DMS114 treated with DMSO at 0.1 percent for 48 hours (cell line): ENCODE data around the gene TMEM150B.

ENCODE experiments used
- DNase-seq: peaks from one replicate; lab custom pipeline; 2025; ENCODE audit not compliant: unreplicated experiment; lab: John Stamatoyannopoulos, UW

Gene TMEM150B

DNA sequence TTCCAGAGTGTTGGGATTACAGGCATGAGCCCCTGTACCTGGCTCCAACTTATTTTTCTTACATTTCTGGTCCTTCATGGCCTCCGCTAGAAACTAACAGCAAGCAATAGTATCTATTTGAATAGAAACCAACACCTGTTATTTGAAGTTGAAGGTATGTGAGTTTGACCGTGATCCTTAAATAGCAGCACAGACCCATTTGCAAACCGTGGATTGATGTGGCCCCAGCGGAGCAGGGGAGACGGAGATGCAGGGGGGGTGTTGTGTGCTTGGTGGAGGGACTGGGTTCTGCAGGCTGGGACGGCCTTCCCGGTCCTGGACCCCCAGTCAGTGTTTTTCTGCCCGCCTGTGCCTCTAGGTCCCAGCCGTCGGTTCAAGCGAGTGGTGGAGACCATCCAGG, 16.9 kb downstream of the TMEM150B start:
- no peak for DNase-seq

DNA sequence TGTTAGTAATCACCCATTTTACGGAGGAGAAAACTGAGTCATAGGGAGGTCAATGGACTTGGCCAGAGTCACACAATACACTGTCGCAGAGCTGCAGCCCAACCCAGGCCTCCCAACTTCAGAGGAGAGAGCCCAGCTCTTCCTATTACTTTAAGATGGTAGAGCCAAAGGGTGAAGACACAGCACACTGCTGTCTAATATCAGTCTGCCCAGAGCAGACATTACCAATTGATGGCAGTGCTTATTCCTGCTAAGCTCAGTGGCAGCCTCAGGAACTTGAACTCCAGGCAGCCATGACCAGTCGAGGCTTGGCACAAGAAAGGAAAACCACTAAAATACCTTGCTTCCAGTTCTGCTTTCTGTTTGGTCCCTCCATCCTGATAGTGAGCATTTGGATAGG, 18.4 kb downstream of the TMEM150B start:
- no peak for DNase-seq

DNA sequence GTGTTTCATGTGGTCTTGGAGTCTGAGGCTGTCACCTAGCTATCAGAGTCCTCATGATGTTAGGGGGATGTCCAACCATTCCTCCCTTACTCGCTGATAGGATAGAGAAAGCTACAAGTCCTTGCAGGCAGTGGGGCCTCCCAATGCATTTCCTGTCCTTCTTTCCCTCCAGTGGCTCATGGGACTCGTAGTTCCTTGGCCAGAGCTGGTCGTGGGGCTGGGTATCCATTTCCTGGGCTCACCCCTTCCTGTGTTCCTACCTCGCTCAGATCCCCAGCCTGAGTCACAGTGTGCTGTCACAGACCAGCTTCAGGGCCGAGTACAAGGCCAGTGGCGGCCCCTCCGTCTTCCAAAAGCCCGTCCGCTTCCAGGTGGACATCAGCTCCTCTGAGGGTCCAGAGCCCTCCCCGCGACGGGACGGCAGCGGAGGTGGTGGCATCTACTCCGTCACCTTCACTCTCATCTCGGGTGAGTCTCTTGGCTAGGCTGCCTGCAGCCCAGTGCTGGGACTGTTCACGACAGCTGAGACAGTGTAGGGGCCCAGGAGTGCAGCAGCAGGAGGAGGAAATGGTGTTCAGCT, 19.1 kb downstream of the TMEM150B start:
- no peak for DNase-seq

DNA sequence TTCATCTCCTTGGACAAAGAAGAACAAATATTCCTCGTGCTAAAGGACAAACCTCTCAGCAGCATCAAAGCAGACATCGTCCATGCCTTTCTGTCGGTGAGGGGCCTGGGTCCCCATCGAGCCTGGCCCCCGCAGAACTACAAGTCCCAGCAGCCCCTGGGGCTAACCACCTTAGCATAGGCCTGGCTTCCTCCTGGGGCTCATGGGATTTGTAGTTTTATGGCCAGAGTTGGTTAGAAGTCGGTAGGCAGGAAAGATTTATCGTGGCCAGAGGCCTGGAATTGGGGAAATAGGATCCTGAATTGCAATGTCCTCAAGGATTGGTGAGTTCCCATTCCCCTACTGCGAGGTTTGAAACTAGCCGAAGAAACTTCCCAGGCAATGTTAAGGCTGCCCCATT, 19.6 kb downstream of the TMEM150B start:
- DNase-seq: peak; percentile 31

DNA sequence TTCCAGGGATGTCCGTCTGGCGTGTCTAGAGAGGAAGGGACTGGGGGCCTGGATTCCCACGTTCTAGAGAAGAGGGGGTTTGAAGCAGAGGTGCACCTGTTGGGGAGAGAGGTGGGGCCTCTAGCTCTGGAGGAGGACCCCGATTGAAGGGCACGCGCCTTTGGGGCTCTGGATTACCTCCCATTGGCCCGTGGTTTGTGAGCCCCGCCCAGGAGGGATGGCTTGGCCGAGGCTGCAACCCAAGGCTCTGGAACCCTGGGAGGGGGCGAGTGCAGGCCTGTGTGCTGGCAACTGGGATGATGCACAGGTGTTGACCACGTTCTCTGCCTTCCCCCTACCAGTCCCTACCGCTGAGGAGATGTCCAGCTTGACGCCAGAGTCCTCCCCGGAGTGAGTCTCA, 20.2 kb downstream of the TMEM150B start:
- DNase-seq: no peak

DNA sequence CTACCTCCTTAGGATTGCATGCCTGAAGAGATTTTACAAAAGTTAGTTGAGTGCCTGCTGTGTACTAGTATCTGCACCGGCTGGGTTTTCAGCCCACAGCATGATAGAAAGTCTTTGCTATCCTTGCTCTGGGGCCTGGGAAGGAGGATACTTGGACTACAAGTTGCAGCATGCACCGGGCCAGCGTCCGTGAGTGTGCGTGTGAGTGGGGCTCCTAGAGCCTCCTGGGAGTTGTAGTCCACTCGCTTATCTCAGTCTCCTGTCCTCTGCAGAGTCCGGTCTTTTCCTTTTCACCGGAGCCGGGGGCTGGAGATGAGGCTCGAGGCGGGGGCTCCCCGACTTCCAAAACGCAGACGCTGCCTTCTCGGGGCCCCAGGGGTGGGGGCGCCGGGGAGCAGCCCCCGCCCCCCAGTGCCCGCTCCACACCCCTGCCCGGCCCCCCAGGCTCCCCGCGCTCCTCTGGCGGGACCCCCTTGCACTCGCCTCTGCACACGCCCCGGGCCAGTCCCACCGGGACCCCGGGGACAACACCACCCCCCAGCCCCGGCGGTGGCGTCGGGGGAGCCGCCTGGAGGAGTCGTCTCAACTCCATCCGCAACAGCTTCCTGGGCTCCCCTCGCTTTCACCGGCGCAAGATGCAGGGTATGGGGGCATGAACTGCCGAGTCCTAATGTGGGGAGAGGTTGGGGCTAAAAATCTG, 20.7 kb downstream of the TMEM150B start:
- DNase-seq: peak; percentile 34

DNA sequence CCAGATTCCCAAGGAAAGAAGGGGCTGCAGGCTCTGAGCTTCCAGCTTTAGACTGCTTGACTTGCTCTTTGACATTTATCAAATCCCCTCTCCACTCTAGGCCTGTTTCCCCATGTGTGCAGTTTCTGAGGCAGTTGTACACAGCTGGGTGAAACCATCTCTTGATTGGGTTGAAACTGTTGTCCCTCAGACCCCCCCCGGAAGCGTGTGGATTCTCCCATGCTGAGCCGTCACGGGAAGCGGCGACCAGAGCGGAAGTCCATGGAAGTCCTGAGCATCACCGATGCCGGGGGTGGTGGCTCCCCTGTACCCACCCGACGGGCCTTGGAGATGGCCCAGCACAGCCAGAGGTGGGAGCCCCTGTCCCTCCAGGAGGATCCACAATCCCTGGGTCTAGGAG, 21.7 kb downstream of the TMEM150B start:
- no peak for DNase-seq

DNA sequence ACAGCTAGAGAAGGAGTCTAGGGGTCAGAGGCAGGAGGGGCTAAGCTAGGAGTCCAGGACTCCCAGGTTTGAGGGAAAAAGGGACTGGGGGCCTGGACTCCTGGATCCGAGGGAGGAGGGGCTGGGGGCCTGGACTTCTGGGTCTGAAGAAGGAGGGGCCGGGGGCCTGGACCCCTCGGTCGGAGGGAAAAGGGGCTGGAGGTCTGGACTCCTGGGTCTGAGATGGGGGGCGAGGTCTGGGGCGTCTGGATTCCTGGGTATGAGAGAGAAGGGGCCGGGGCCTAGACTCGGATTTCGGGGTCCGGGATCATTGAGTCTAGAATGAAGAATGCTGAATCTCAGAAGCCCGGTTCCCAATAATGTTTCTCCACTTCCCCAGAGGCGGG, 22.8 kb downstream of the TMEM150B start:
- DNase-seq: no peak

DNA sequence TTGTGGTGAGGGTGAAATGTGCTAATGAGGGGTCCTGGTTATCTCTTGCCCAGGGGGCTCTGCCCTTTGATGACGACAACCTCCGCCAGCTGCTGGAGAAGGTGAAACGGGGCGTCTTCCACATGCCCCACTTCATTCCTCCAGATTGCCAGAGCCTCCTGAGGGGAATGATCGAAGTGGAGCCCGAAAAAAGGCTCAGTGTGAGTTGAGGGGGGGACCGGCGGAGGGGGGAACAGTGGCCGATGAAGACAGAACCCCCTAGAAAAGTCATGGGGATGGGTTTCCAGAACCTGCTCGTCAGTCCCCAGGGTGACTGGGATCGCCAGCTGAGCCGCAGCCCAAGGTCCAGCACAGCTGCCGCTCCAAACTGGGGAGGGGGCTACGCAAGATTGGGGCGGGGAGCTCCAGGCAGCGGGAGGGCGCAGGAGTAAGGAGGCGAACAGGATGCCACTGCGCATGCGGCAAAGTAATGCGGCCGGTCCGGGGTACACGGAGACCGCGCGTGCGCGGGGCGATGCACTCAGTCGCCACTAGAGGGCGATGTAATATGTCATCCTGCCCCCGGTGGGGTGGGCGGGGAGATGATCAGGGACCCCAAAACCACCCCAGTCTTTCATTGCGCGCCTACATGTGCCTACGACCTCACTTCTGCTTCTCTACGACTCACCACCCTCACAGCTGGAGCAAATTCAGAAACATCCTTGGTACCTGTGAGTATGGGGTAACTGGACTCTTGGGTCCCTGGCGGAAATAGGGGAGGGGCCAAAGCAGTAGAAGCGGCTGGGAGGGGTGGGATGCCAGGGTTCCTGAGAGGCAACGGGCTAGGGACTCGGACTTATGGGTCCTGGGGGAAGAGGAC, 23.5 kb downstream of the TMEM150B start:
- DNase-seq: no peak

DNA sequence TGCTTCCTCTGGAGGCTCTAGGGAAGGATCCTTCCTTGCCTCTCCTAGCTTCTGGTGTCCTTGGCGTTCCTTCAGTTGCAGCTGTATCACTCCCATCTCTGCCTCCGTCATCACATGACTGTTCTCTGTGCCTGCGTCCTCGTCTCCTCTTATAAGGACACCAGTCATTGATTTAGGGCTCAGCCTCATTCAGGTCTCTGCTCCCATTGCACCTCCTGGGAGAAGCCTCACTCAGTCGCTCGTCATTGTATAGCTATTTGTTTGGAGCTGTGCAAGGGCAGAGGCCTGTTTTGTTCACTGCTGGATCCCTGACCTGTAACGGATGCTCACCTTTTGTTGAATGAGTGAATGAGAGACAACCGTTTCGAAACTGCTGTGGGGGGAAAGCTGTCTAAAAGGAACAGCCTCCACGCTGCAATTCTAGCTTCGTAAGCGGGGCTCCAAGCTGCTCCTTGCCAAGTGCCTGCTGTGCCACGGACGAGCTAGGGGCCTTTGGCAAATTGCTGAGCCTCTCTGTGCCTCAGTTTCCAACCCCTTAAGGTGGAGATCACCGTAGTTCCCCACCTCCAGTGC, 24.2 kb downstream of the TMEM150B start:
- no peak for DNase-seq

DNA sequence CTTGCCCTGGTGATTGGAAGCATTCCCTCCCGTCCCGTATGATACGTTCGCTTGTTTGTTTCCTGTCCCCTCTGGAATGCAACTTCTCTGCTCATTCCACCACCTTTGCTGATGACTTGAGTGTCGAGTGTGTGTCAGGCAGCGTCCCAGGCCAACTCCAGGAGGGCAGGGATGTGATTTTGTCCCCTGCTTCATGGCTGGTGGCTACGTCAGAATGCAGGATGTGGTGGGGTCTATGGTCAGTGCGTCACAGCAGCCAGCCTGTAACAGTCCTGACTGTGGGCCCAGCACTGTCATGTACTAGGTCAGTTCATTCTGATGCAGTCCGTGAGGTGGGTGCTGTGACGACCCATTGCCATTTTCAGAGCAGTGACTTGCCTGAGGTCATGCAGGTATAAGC, 25.1 kb downstream of the TMEM150B start:
- DNase-seq: no peak

DNA sequence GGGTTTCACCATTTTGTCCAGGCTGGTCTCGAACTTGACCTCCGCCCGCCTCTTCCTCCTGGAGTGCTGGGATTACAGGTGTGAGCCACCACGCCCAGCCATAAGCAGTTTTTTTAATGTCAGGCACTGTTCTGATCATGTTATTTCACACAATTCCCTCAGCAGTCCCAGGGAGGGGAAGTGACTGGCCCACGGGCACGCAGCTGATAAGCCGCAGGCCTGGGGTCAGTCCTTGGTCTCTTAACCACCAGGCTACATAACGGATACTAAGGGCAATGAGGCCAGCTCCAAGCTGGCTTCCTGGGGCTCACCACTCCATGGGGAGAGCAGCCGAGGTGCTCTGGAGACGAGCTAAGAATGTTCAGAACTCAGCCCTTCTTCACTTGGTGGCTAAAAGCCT, 27.9 kb downstream of the TMEM150B start:
- DNase-seq: no peak

DNA sequence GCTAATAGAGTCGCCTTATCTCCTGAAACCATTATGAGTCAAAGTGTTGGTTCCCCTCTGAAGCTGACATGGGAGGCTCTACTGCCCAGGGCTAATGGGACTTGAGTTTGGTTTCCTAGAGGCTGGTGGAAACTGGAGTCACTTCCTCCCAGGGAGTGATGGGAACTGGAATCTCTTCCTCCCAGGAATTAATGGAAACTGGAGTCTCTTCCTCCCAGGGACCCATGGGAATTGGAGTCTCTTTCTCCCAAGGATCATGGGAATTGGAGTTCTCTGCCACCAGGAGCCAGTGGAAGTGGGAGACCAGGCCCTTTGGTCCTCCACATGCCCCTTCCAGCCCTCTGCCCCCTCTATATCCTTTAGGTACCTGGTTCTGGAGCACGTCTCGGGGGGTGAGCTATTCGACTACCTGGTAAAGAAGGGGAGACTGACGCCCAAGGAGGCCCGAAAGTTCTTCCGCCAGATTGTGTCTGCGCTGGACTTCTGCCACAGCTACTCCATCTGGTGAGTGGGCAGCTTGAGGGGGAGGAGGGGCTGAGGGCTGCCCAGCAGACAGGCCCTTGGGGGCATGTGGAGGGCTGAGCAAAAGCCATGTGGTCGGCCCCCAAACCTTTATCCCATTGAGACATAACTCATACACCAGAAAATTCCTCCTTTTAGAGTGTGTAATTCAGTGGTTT, 35.9 kb downstream of the TMEM150B start:
- peak; percentile 32 for DNase-seq

DNA sequence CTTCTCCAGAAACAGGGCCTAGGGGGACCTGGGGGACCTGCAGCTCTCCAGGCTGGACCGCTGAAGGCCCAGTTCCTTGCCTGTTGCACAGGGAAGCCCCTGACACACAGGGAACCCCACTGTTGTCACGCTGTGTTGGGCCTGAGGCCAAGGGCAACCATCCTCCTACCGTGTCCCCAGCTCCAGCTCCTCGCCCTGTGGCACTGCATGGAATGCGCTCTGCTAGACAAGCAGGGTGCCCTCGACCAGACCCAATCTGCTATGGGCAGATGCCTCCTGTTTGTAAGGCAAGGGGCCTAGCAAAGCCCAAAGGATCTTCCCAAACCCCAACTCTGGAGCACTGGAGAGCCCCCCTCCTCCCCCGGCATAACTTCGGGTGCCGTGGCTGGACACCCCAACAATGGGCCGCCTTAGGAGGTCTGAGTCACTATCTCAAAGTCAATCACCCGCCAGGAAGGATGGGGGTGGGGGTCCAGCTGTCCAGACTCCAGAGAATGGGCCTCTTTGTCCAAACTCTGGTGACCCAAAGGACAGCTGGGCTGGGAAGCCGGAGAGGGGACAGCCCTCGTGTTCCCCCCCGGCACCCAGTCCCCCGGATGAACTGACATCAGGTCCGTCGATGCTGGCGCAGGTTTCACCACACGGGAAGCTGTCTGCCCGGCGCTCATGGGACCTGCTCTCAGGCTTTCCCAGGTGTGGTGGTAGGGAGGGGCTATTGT, 37.6 kb downstream of the TMEM150B start:
- DNase-seq: no peak

DNA sequence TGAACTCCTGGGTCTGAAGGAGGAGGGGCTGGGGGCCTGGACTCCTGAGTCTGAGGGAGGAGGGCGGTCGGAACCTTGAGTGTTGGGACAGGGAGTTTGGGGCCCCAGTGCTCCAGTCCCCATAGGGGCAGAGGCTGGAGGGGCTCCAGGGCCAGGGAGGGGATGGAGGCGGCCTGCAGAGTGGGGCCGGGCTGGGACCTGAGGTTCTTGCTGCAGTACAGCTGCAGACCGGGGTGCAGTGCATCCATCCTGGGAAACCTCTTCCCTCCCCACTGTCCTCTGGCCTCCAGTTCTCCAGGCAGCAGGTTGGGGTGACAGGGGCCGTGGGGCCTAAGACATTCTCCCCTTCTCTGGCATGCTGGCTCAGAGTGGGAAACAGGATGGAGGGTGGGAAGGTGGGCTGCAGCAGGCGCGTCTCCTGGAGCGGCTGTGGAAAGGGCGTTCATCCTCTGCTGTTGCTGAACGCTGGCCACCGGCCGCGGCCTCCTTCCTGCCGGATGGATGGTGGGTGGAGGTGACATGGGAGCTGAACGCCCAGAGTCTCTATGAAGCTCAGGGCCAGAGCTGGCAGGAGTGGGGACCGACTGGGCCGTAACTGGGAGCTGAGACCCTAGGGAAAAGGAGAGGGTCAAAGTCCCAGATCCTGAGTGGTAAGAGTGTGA, 39.8 kb downstream of the TMEM150B start:
- no peak for DNase-seq

DNA sequence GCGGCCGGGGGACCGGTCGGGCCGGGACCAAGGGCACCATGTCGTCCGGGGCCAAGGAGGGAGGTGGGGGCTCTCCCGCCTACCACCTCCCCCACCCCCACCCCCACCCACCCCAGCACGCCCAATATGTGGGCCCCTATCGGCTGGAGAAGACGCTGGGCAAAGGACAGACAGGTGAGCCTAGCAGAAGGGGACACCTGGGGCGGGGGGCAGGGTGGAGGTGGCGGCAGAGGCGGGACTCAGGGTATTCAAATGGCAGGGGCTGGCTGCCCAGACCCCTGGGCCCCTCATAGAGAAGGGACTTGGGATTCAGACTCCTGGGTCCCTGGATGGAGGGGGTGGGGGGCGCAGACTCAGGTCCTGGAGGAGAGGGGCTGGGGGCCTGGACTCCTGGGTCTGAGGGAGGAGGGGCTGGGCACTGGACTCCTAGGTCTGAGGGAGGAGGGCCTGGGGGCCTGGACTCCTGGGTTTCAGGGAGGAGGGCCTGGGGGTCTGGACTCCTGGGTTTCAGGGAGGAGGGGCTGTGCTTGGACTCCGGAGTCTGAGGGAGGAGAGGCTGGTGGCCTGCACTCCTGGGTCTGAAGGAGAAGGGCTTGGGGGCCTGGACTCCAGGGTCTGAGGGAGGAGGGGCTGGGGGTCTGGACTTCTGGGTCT, 40.6 kb downstream of the TMEM150B start:
- no peak for DNase-seq

DNA sequence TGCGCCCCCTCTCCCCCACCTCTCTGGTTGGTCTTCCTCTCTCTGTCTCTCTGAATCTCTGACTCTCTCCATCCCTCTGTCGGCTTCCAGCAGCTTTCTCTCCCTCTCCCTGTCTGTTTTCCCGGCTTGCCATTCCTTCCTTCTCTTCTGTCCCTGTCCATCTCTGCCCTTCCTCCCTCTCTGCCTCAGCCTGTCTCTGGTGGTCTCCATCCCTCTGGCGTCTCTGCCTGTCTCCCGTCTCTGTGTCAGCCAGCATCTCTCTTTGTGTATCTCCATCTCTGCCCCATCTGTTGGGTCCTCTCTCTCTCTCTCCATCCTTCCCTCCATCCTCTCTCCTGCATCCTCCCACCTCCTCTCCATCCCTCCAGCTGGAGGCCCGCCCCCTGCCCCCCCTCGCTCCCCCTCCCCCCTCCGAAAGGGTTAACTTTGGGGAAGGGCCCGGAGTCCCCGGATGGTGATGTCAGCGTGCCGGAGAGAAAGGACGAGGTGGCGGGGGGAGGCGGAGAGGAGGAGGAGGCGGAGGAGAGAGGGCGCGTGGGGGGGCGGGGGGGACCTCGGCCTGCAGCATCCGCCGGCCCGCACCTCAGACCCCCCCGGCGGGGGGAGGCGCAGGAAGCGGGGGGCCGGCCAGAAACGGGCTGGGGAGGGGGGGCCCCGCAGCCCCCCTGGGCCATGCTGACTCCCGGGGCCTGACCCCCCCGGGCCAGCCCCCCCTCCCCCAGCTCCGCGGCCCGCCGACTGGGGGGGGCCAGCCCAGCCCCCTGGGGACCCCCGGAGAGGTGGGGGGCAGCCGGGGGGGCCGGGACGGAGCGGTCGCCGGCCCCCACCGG, 41.4 kb downstream of the TMEM150B start, which contains the start of gene BRSK1:
Gene BRSK1 (plus strand): TSS at position 450 of the 830 bp plus-strand sequence. CDS start 446 bp downstream, outside the sequence.
- peak; percentile 44 for DNase-seq
